HCT116 (cell line): ENCODE data around the gene TRPM8. TPM values are rescaled to one million over a fixed set of nuclear protein-coding genes. Genes with fewer than 3 reads are reported as not detected.

Experiments used
- ATAC-seq: fragments of 200-7000 bp; cut with Tn5 transposase; 2 replicates; pipeline ENCODE4 v1.9.1; 2020; ENCODE audit warnings: mild to moderate bottlenecking, moderate library complexity
- BruUV-seq: library from RNA; stranded (reverse); fragments of 400-500 nt; replicated peaks from 2 replicates; lab custom pipeline; 2021; lab: Mats Ljungman, UMichigan
- CTCF ChIA-PET: fragments of 300-600 bp; sonication (Branson Sonifier 250); formaldehyde crosslinking; loops from one replicate; lab custom pipeline; 2021; ENCODE audit warnings: antibody characterized with exemption; lab: Charles Lee
- POLR2A ChIA-PET: fragments of 300-600, 350-600 bp; sonication (Branson Sonifier 250); formaldehyde crosslinking; loops from one replicate; lab custom pipeline; 2021; ENCODE audit warnings: antibody characterized with exemption; lab: Charles Lee
- RAD21 ChIA-PET, 2 experiments: fragments of 300-600 bp; sonication (Branson Sonifier 250); formaldehyde crosslinking; loops; one replicate each; lab custom pipeline; 2023; ENCODE audit warnings: low total read pairs in 2 of 2; ENCODE audit not compliant: uncharacterized antibody in 2 of 2, unreplicated experiment in 2 of 2, low non-redundant PET in 1 of 2; lab: Charles Lee
- DNase-seq: peaks from one replicate; pipeline ENCODE4 v3.0.0-alpha.2; 2010; ENCODE audit warnings: low read depth, low spot score
- H2AFZ ChIP-seq: fragments of 200-600 bp; shearing (Covaris generic), sonication (generic); 2 replicates; pipeline ENCODE4 v1.6.1; 2017; ENCODE audit warnings: low read depth, mixed run types, mixed read lengths, antibody characterized with exemption, low read length; ENCODE audit not compliant: poor library complexity, severe bottlenecking
- H3K27ac ChIP-seq: 2 replicates; pipeline ENCODE4 v1.5.1; 2012; ENCODE audit warnings: low read depth, low read length
- H3K27me3 ChIP-seq: fragments of 200-600 bp; sonication (generic); 2 replicates; pipeline ENCODE4 v1.6.1; 2016; ENCODE audit warnings: mixed run types, low read length, mixed read lengths; ENCODE audit not compliant: insufficient read depth
- H3K36me3 ChIP-seq, 2 experiments: fragments of 200-500 bp in 1 of 2; fragments of 200-600 bp in 1 of 2; sonication (Bioruptor generic) in 1 of 2; sonication (generic) in 1 of 2; 2 replicates each; pipeline versions ENCODE4 v1.5.1 to v1.6.1; 2014 to 2016; ENCODE audit warnings: low read length in 2 of 2, inconsistent platforms in 1 of 2, mixed read lengths in 1 of 2, mixed run types in 1 of 2; ENCODE audit not compliant: insufficient read depth in 2 of 2, control insufficient read depth in 1 of 2
- H3K4me1 ChIP-seq, 2 experiments: fragments of 200-600 bp in 1 of 2; sonication (generic) in 1 of 2; 2 replicates each; pipeline versions ENCODE4 v1.5.1 to v1.6.1; 2012 to 2017; ENCODE audit warnings: low read length in 2 of 2, inconsistent platforms in 1 of 2, mild to moderate bottlenecking in 1 of 2, mixed read lengths in 1 of 2, mixed run types in 1 of 2, moderate library complexity in 1 of 2; ENCODE audit not compliant: insufficient read depth in 2 of 2, control insufficient read depth in 1 of 2
- H3K4me2 ChIP-seq: fragments of 200-600 bp; sonication (generic); 2 replicates; pipeline ENCODE4 v1.6.1; 2017; ENCODE audit warnings: mixed run types, low read length, mixed read lengths
- H3K4me3 ChIP-seq, 2 experiments: fragments of 200-600 bp in 1 of 2; sonication (generic) in 1 of 2; replicated peaks in 1 of 2; 2 replicates each; pipeline ENCODE4 v1.5.1; 2011 to 2016; ENCODE audit warnings: low read length in 2 of 2, control low read depth in 1 of 2, low read depth in 1 of 2, mild to moderate bottlenecking in 1 of 2, mixed read lengths in 1 of 2, mixed run types in 1 of 2
- H3K79me2 ChIP-seq: fragments of 200-600 bp; sonication (generic); 2 replicates; pipeline ENCODE4 v1.6.1; 2017; ENCODE audit warnings: mild to moderate bottlenecking, mixed run types, low read length, moderate library complexity, mixed read lengths; ENCODE audit not compliant: insufficient read depth
- H3K9ac ChIP-seq: fragments of 200-600 bp; sonication (generic); 2 replicates; pipeline ENCODE4 v1.6.1; 2016; ENCODE audit warnings: low read length, mixed read lengths
- H3K9me2 ChIP-seq: fragments of 200-600 bp; sonication (generic), shearing (Covaris generic); 2 replicates; pipeline ENCODE4 v1.6.1; 2017; ENCODE audit warnings: mixed run types, mild to moderate bottlenecking, moderate library complexity; ENCODE audit not compliant: insufficient read depth
- H3K9me3 ChIP-seq, 2 experiments: fragments of 200-500 bp in 1 of 2; fragments of 200-600 bp in 1 of 2; sonication (Bioruptor generic) in 1 of 2; sonication (generic) in 1 of 2; 2 replicates each; pipeline ENCODE4 v1.6.1; 2014 to 2017; ENCODE audit warnings: low read length in 2 of 2, mixed read lengths in 2 of 2, inconsistent platforms in 1 of 2, low read depth in 1 of 2, mild to moderate bottlenecking in 1 of 2, mixed run types in 1 of 2, moderate library complexity in 1 of 2; ENCODE audit not compliant: control insufficient read depth in 1 of 2, insufficient read depth in 1 of 2
- H4K20me1 ChIP-seq: fragments of 200-600 bp; sonication (generic), shearing (Covaris generic); 2 replicates; pipeline ENCODE4 v1.6.1; 2017; ENCODE audit warnings: mixed run types, mild to moderate bottlenecking, moderate library complexity; ENCODE audit not compliant: insufficient read depth
- ATF3 ChIP-seq: IDR thresholded peaks from 2 replicates; pipeline ENCODE4 v1.6.1; 2012
- CEBPB ChIP-seq: IDR thresholded peaks from 2 replicates; pipeline ENCODE4 v1.6.1; 2012; ENCODE audit warnings: low read depth
- CTCF ChIP-seq, 3 experiments: fragments of 200-600 bp in 1 of 3; sonication (generic) in 1 of 3; IDR thresholded peaks in 2 of 3; conservative IDR thresholded peaks in 1 of 3; 2 replicates each; pipeline ENCODE4 v1.5.1; 2012 to 2017; ENCODE audit warnings: low read depth in 2 of 3, low read length in 2 of 3, antibody characterized with exemption in 1 of 3, borderline replicate concordance in 1 of 3, control low read depth in 1 of 3, mild to moderate bottlenecking in 1 of 3, mixed read lengths in 1 of 3, mixed run types in 1 of 3, moderate library complexity in 1 of 3; ENCODE audit not compliant: insufficient read depth in 1 of 3
- EZH2 ChIP-seq: fragments of 200-600 bp; sonication (generic); IDR thresholded peaks from 2 replicates; pipeline ENCODE4 v1.6.1; 2017; ENCODE audit warnings: antibody characterized with exemption, mixed run types
- POLR2AphosphoS5 ChIP-seq: IDR thresholded peaks from 2 replicates; pipeline ENCODE4 v1.6.1; 2011; ENCODE audit warnings: mild to moderate bottlenecking, low read depth, low read length, moderate library complexity
- RAD21 ChIP-seq: IDR thresholded peaks from 2 replicates; pipeline ENCODE4 v1.6.1; 2012; ENCODE audit warnings: low read depth, mild to moderate bottlenecking
- SIN3A ChIP-seq: IDR thresholded peaks from 2 replicates; pipeline ENCODE4 v1.6.1; 2012; ENCODE audit warnings: low read depth
- TCF7L2 ChIP-seq: IDR thresholded peaks from 2 replicates; pipeline ENCODE4 v1.7.0; 2011; ENCODE audit warnings: borderline replicate concordance, inconsistent platforms; ENCODE audit not compliant: insufficient read depth, insufficient read length; ENCODE audit errors: extremely low read depth
- YY1 ChIP-seq: IDR thresholded peaks from 2 replicates; pipeline ENCODE4 v1.6.1; 2011; ENCODE audit warnings: low read length, low read depth, moderate library complexity, mild to moderate bottlenecking; ENCODE audit not compliant: insufficient replicate concordance; ENCODE audit errors: extremely low read depth
- ZNF274 ChIP-seq: fragments of 200-500 bp; sonication (Bioruptor generic); IDR thresholded peaks from 2 replicates; pipeline ENCODE4 v1.6.1; 2014; ENCODE audit warnings: mild to moderate bottlenecking, low read depth, low read length, inconsistent platforms
- intact Hi-C: fragments of 100-400 bp; cut with micrococcal nuclease; formaldehyde crosslinking; loops from 2 replicates; pipeline ENCODE4 v1.10.0; 2022
- total RNA-seq: library from RNA; stranded (reverse); gene quantifications from one replicate; pipeline ENCODE4 v1.2.1, GENCODE V29; 2021; ENCODE audit not compliant: unreplicated experiment

Gene TRPM8
- total RNA-seq, 1 experiment from 2014 or later = 0.39 TPM

GRCh38 chr2:233944722-233945121 lies 27.5 kb downstream of the TRPM8 start:
- Histone ChIP-seq H3K9me2 (no peaks in the 10 kb centered on the region), H3K79me2 (no peaks in the 10 kb centered on the region), H3K36me3 (no peaks in the 10 kb centered on the region), H3K4me2 (no peak overlapping the region), H3K4me1 (no peaks in the 10 kb centered on the region), H3K27ac (no peak overlapping the region), H3K9me3 (no peaks in the 10 kb centered on the region), H3K27me3 (no peaks in the 10 kb centered on the region), H3K9ac (no peak overlapping the region), H2AFZ (no peak overlapping the region), H3K4me3 (no peak overlapping the region), H4K20me1 (no peaks in the 10 kb centered on the region)
- ChIA-PET RAD21 (no interaction called here), POLR2A (no interaction called here), CTCF (no interaction called here)
- no peak for ATAC-seq
- BruUV-seq = no TSS peak
- DNase-seq = no peak
- intact Hi-C loops = no loop called here
- TF ChIP-seq CEBPB (no peak), YY1 (no peak), CTCF (IDR thresholded peaks at IDR 0.05 in 2 of 3, conservative IDR thresholded peaks at IDR 0.05 in 1 of 3; ENCODE audit: borderline replicate concordance in 1 of 3, insufficient read depth in 1 of 3, low read depth in 2 of 3, low read length in 2 of 3) (no peak), ATF3 (no peak), SIN3A (no peak), POLR2AphosphoS5 (no peak), TCF7L2 (no peak)

GRCh38 chr2:233945146-233945545 lies 28.0 kb downstream of the TRPM8 start:
- H3K9me3 ChIP-seq = no peaks in the 10 kb centered on the region
- no peaks in the 10 kb centered on the region for H3K27me3 ChIP-seq
- no peak overlapping the region for H3K4me2 ChIP-seq
- H3K9me2 ChIP-seq = no peaks in the 10 kb centered on the region
- H2AFZ ChIP-seq = no peak overlapping the region
- no peaks in the 10 kb centered on the region for H3K4me1 ChIP-seq
- no peaks in the 10 kb centered on the region for H3K79me2 ChIP-seq
- TF ChIP-seq RAD21 (no peak), ZNF274 (no peak), POLR2AphosphoS5 (no peak), CEBPB (no peak), EZH2 (no peak)
- TF ChIP-seq, all 23 proteins: peak for 0
- POLR2A ChIA-PET = no interaction called here
- CTCF ChIA-PET = no interaction called here
- no peak for ATAC-seq
- no peak overlapping the region for H3K4me3 ChIP-seq
- H3K27ac ChIP-seq = no peak overlapping the region
- no peak for DNase-seq
- RAD21 ChIA-PET = no interaction called here
- intact Hi-C loops = no loop called here
- no peaks in the 10 kb centered on the region for H3K36me3 ChIP-seq
- H4K20me1 ChIP-seq = no peaks in the 10 kb centered on the region
- no peak overlapping the region for H3K9ac ChIP-seq
- no TSS peak for BruUV-seq
